NCI-H2107 treated with DMSO at 0.1 percent for 48 hours (cell line): ENCODE measurements around the gene SLF1.

Experiments used
- DNase-seq: peaks from one replicate; lab custom pipeline; 2025; ENCODE audit not compliant: unreplicated experiment; lab: John Stamatoyannopoulos, UW

Gene SLF1

DNA sequence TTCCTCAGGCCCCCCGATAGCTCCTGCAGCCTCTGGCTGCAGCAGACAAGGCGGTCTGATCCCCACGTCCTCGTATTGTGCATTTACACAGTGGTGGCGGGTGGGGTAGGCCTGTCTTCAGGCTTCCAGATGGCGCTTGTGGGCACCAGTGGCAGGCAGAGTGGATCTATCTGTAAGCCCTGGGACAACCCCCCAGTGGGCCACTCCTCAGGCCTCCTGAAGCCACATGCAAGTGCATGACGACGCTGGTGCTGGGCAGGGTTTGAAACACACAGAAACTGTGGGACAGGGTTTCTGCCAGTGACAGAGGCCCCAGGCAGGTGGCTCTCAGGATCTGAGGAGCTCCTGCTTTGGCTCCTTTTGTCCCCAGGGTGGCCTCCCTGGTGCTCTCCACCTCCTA, 42.0 kb downstream of the SLF1 start:
- no peak for DNase-seq

DNA sequence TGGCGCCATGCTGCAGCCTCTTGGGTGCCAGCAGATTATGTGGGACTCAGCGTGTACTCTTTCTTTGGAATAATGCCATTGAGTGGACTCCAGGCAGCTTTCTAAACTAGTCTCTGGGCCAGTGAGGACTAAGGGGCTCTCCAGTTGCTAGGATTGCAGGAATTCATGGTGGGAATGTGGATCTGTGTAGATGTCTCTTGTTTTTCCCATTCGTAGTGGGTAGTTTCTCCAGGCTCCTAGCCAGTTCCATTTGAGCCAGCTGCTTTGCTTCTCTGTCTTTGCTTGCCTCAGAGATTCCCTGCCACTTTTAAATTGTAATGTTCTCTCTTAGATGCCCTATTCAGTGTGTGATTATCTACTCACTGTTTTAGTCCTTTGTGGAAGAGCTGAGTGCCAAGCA, 42.6 kb downstream of the SLF1 start:
- DNase-seq: no peak

- DNase-seq: no peak
These were observed 49.5 kb downstream of the SLF1 start for GRCh38 chr5:94667937-94668336.

DNA sequence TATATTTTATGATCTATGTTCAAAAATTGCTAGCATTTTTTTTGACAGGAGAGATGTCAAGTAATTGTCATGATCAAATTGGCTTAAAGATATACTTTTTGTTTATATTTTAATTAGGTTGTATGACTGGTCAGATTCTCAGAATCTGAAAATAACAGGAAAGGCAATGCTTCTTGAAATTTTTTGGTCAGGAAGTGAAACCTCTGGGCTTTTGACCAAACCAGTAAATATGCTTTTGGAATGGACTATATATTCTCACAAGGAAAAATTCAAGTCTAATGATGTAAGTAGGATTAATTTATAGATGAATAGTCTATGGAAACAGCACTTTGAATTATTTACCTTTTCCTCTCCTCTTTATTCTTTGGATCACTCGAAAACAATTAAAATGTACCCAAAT, 52.3 kb downstream of the SLF1 start:
- no peak for DNase-seq

GRCh38 chr5:94672746-94673145, 54.3 kb downstream of the SLF1 start:
- no peak for DNase-seq

- DNase-seq: no peak
These were observed 56.3 kb downstream of the SLF1 start for GRCh38 chr5:94674490-94675382.

DNA sequence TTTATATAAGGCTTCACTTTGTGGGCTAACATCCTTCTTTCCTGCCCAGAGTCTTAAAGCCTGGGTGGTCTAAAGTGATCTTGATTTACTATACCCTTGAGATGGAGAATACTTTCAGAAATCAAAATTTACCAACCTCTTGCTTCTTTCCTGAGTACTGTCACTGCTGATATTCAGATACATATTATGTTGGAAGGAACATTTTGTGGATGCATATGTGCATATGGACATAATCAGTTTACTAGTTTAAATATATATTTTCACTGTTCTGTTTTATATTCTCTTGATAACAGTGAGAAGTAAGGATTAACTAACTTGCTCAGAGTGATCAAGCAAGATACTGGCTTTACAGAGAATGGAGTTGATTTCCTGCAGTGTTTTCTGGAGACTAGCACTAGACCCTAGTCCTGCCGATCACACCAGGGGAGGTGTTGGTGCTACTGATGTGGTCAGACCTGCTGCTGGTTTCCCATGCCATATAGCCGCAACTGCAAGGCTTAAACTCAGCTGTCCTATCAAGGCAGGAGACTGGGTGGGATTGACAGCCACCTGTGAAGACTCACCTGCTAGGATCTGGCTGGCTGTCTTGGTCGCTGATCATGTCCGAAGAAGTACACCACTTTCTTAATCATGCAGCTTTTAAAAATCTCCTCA, 57.6 kb downstream of the SLF1 start:
- no peak for DNase-seq

DNA sequence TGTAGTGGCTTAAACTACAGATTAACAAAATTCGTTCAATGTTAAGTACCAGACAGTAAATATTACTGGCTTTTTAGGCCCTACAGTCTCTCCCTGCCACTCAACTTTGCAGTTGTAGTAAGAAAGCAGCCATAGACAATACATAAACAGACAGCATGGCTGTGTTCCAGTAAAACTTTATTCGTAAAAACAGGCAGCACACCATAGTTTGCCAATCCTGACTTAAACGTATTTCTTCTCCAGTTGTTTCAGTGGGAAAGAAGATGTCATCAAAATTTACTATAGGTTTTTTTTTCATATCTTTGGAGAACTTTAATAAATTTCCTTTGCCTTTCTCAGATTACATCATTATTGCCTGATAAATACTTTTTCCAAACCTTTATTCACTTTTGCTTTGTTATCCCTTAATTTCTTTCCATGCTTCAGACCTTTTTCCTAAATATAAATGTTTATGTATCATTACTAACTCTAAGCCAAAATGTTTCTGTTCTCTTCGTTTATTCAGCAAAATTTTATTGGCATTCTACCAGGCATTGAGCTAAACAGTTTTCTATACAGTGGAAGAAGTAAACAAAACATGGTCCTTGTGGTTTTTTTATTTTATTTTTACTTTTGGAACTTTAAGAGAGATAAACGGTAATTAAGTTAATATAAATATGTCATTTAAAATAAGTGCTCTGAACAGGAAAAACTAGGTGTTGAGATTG, 64.5 kb downstream of the SLF1 start:
- no peak for DNase-seq

DNA sequence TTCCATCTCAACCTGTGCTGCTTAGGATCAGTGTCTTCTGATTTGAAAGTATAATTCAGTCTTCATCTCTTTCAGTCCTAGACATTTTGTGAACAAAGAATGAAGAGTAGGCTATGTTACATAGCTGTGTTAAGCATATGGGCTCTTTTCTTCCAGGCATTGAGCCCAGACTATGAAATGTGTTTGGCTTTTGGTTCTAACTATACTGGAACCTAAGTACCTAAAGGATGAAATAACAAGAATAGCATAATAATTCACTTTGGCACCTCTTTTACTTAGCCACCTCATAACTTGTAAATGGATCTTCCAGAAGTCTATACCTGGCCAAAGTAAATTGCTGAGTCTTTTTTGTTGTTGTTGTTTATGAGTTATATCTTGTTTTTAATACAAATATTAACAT, 71.4 kb downstream of the SLF1 start:
- no peak for DNase-seq

GRCh38 chr5:94690778-94691177, 72.3 kb downstream of the SLF1 start:
- DNase-seq: peak; percentile 47

DNA sequence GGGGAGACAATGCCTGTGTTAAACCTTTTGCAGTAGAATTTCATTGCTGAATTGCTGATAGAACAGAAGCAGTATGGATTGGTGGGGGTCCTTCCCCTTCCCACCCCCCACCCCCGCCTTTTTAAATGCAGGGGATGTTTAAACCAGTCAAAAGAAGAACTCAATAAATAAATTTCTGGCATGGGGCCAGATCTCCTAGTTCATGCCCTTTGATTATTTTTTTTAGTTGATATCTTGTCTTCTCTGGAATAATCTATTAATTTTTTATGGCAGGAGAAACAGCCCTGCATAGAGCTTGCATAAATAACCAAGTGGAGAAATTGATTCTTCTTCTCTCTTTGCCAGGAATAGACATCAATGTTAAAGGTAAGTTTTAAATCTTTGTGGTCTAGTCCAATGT, 72.8 kb downstream of the SLF1 start:
- DNase-seq: no peak

DNA sequence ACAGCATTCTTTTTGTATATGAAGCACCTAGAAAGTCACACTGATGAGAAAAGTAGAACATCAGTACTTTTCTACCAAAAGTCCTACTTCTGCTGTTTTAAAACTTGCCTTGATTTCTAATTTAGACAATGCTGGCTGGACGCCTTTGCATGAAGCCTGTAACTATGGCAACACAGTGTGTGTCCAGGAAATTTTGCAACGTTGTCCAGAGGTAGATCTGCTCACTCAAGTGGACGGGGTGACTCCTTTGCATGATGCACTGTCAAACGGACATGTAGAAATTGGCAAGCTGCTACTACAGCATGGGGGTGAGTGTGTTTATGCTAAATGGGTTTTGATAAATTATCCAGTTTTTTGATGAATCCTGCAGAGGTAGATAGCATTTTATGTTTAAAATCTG, 73.5 kb downstream of the SLF1 start:
- no peak for DNase-seq

DNA sequence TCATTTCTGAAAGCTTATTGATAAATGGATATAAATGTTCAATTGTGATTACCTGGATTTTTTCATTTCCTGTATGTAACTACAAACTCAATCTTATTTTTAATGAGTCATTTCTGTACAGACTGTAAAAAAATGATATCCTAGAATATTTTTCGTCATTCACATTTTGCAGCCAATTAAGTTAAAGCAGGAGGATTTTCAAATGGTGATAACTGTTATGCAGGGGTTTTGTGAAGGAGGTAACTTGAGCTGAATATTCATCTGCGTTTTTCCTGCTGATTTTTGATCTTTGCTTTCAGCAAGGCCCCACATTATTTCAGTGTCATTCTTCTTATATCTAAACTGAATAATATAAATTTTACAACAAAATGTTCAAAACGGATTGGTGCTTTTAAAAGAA, 74.1 kb downstream of the SLF1 start:
- no peak for DNase-seq

- DNase-seq: peak; percentile 16
These were observed 74.8 kb downstream of the SLF1 start for GRCh38 chr5:94693043-94693822.

- no peak for DNase-seq
These were observed 75.4 kb downstream of the SLF1 start for GRCh38 chr5:94693845-94694370.

DNA sequence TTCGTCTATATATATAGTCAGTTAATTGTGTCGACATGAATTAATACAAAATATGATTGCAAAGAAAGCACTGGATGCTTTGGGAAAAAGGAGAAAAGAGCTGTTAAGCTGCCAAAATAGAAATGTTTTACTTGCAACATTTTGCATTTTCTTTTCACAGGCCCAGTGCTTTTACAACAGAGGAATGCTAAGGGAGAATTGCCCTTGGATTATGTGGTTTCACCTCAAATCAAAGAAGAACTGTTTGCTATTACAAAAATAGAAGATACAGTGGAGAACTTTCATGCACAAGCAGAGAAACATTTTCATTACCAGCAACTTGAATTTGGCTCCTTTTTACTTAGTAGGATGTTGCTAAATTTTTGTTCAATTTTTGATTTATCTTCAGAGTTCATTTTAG, 76.2 kb downstream of the SLF1 start:
- DNase-seq: no peak

GRCh38 chr5:94698197-94698596, 79.7 kb downstream of the SLF1 start:
- DNase-seq: no peak

- DNase-seq: no peak
These were observed 81.1 kb downstream of the SLF1 start for GRCh38 chr5:94699562-94699961.

DNA sequence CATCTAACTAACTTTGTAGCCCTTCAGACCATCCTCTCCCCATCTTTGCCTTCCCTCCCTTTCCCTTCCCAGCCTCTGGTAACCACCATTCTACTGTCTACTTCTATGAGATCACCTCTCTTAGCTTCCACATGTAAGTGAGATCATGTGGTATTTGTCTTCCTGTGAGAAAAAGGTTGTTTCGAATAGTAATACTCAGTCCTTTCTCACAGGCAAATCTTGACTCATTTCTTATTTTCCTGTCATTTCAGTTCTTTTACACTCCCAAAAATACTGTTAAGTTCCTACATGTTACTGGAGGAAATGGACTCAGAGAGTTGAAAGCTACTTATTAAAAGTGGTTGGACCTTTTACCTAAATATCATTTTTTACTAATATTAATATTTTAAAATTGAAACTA, 82.1 kb downstream of the SLF1 start:
- DNase-seq: no peak

DNA sequence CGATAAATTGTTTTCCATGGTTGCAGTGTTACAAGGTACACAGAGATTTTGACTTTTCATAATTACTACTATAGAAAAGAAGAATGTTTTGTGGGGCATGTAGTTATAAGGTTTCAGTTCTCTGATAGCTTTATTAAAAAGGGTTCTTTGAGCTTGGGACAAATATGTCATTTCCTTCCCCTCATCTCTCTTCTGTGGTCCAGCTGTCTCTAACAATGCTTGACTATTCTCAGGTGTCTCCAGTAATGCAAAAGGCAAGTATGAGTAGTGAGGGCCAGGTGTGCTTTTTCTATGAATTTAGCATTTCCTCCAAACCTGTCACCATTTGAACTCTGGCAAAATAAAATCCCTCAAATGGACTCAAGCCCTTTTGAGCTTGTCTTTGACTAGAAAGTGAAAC, 84.3 kb downstream of the SLF1 start:
- no peak for DNase-seq

GRCh38 chr5:94705427-94705826, 87.0 kb downstream of the SLF1 start:
- DNase-seq: no peak
